HT-29 (cell line): ENCODE data around the gene MICAL3. TPM values are rescaled to one million over a fixed set of nuclear protein-coding genes. Genes with fewer than 3 reads are reported as not detected.
"Not testable (repeated sequence)": the region's sequence is repeated elsewhere in the genome, so short reads cannot be mapped to it uniquely, and the experiment has no call there.

Source experiments
- DNase-seq: peaks from one replicate; pipeline ENCODE4 v3.0.0-alpha.2; 2015; ENCODE audit warnings: low spot score
- total RNA-seq: library from RNA; depleted of rRNA; stranded (reverse); fragments of >200 nt; shearing (Covaris generic); gene quantifications from 2 replicates; pipeline ENCODE4 v1.2.3, GENCODE V29; 2014

The MICAL3 gene
- total RNA-seq, 1 experiment from 2014 or later: 11.2 TPM

- DNase-seq: peak; percentile 22
These were observed 132.7 kb downstream of the MICAL3 start for GRCh38 chr22:17891481-17892167.

- no peak for DNase-seq
These were observed 133.5 kb downstream of the MICAL3 start for GRCh38 chr22:17890892-17891291.

- DNase-seq: no peak
These were observed 134.1 kb downstream of the MICAL3 start for GRCh38 chr22:17890245-17890671.

GRCh38 chr22:17888855-17889254 lies 135.5 kb downstream of the MICAL3 start:
- no peak for DNase-seq

- DNase-seq: no peak
These were observed 135.9 kb downstream of the MICAL3 start for GRCh38 chr22:17888439-17888838.

GRCh38 chr22:17884893-17885292 lies 139.5 kb downstream of the MICAL3 start:
- DNase-seq: no peak

- no peak for DNase-seq
These were observed 140.3 kb downstream of the MICAL3 start for GRCh38 chr22:17884084-17884483.

GRCh38 chr22:17883356-17883755 lies 141.0 kb downstream of the MICAL3 start:
- DNase-seq: no peak

- no peak for DNase-seq
These were observed 141.6 kb downstream of the MICAL3 start for GRCh38 chr22:17882727-17883126.

GRCh38 chr22:17882162-17882561 lies 142.2 kb downstream of the MICAL3 start:
- DNase-seq: peak; percentile 39

- DNase-seq: no peak
These were observed 143.0 kb downstream of the MICAL3 start for GRCh38 chr22:17881366-17881765.

GRCh38 chr22:17880468-17880867 lies 143.9 kb downstream of the MICAL3 start:
- no peak for DNase-seq

- no peak for DNase-seq
These were observed 144.3 kb downstream of the MICAL3 start for GRCh38 chr22:17880020-17880419.

- no peak for DNase-seq
These were observed 145.4 kb downstream of the MICAL3 start for GRCh38 chr22:17878941-17879340.

GRCh38 chr22:17878186-17878694 lies 146.1 kb downstream of the MICAL3 start:
- DNase-seq: no peak

- DNase-seq: not testable (repeated sequence)
These were observed 147.2 kb downstream of the MICAL3 start for GRCh38 chr22:17876878-17877855.

- peak; percentile 70 for DNase-seq
These were observed 148.0 kb downstream of the MICAL3 start for GRCh38 chr22:17876306-17876831.

- DNase-seq: no peak
These were observed 148.7 kb downstream of the MICAL3 start for GRCh38 chr22:17875631-17876030.

- DNase-seq: no peak
These were observed 149.2 kb downstream of the MICAL3 start for GRCh38 chr22:17875156-17875555.

GRCh38 chr22:17874231-17874905 lies 150.0 kb downstream of the MICAL3 start:
- no peak for DNase-seq

- no peak for DNase-seq
These were observed 150.6 kb downstream of the MICAL3 start for GRCh38 chr22:17873804-17874203.

GRCh38 chr22:17873116-17873515 lies 151.2 kb downstream of the MICAL3 start:
- no peak for DNase-seq
